Brain microvascular endothelial cell (primary cell): ENCODE data around the gene CDH23.

Experiments
- DNase-seq: peaks from one replicate; pipeline ENCODE4 v3.0.0-alpha.2; 2020
- H3K27ac ChIP-seq: fragments of 250-450 bp; sonication (Bioruptor Pico); 2 replicates; pipeline ENCODE4 v1.5.1; 2020; ENCODE audit warnings: mild to moderate bottlenecking, moderate library complexity
- H3K27me3 ChIP-seq: fragments of 250-450 bp; sonication (Bioruptor Pico); replicated peaks from 2 replicates; pipeline ENCODE4 v1.5.1; 2020; ENCODE audit warnings: mild to moderate bottlenecking
- H3K36me3 ChIP-seq: fragments of 250-450 bp; sonication (Bioruptor Pico); replicated peaks from 2 replicates; pipeline ENCODE4 v1.5.1; 2020; ENCODE audit warnings: mild to moderate bottlenecking
- H3K4me3 ChIP-seq: 2 replicates; pipeline ENCODE4 v1.5.1; 2011; ENCODE audit warnings: low read depth, mild to moderate bottlenecking, control low read depth, low read length, moderate library complexity
- in situ Hi-C: cut with HindIII; loops from 2 replicates; pipeline ENCODE4 v1.10.0; 2017; ENCODE audit warnings: low sequenced_read_pairs, low pct_ligation_motif_present
- TF ChIP-seq, protein P1 (sequence below): IDR thresholded peaks from 2 replicates; pipeline ENCODE4 v1.5.1; 2011; ENCODE audit warnings: low read depth, mild to moderate bottlenecking, moderate library complexity, low read length, control low read depth, inconsistent platforms; ENCODE audit errors: missing control alignments

The CDH23 gene

GRCh38 chr10:71717056-71717455 is 320.3 kb downstream of the CDH23 start:
- Histone ChIP-seq H3K4me3 (no peak overlapping the region), H3K36me3 (no peaks in the 10 kb centered on the region), H3K27me3 (no peaks in the 10 kb centered on the region), H3K27ac (no peak overlapping the region)
- DNase-seq = no peak
- in situ Hi-C loops = no loop called here
- TF ChIP-seq, protein P1, sequence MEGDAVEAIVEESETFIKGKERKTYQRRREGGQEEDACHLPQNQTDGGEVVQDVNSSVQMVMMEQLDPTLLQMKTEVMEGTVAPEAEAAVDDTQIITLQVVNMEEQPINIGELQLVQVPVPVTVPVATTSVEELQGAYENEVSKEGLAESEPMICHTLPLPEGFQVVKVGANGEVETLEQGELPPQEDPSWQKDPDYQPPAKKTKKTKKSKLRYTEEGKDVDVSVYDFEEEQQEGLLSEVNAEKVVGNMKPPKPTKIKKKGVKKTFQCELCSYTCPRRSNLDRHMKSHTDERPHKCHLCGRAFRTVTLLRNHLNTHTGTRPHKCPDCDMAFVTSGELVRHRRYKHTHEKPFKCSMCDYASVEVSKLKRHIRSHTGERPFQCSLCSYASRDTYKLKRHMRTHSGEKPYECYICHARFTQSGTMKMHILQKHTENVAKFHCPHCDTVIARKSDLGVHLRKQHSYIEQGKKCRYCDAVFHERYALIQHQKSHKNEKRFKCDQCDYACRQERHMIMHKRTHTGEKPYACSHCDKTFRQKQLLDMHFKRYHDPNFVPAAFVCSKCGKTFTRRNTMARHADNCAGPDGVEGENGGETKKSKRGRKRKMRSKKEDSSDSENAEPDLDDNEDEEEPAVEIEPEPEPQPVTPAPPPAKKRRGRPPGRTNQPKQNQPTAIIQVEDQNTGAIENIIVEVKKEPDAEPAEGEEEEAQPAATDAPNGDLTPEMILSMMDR = no peak

DNA sequence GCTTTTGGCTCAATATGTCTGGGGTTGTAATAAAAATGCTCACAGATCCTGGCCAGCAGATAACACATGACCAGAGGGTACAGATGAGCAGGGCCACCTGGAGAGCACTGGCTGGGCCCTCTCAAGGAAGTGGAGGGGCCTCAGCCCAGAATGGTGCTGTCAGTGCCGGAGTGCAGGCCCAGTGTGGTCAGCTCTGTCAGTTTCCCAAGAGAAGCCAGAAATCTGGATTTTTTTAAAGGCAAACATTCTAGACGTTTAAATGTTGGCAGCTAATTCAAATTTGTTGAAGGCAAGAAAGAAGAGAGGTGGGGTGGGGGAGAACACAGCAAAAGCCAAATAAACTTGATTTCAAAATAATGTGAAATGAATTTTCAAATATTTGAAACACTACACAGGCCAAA is 320.8 kb downstream of the CDH23 start:
- H3K4me3 ChIP-seq = no peak overlapping the region
- in situ Hi-C loops = no loop called here
- H3K27ac ChIP-seq = no peak overlapping the region
- TF ChIP-seq, protein P1 = no peak
- no peaks in the 10 kb centered on the region for H3K36me3 ChIP-seq
- DNase-seq = no peak
- no peaks in the 10 kb centered on the region for H3K27me3 ChIP-seq

DNA sequence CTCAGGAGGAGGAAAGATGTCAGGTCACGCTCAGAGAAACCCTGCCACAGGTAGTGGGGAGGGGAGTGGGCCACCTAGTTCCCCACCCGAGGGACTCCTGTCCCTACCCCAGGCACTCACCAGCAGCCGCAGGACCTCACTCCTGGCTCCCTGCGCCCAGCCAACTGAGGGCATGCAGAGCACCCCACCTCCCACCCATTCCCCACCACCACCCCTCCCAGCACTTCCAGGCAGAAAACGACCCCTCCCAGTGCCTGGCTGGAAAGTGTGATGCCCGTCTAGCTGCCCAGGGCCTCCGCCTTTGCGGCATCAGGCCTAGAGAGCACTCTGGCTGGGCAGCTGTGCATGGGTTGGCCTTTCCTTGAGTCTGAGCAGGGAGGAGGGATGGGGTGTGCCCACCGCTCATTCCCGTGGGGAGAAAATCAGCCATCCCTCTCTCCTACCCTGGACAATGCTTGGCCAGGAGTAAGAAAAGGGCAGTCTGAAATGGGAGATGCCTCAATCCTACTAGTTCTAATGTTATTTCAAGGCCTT is 321.5 kb downstream of the CDH23 start:
- Histone ChIP-seq H3K36me3 (no peaks in the 10 kb centered on the region), H3K27ac (no peak overlapping the region), H3K27me3 (no peaks in the 10 kb centered on the region), H3K4me3 (no peak overlapping the region)
- DNase-seq = no peak
- TF ChIP-seq, protein P1 = no peak
- in situ Hi-C loops = no loop called here

GRCh38 chr10:71719042-71719441 is 322.3 kb downstream of the CDH23 start:
- H3K4me3 ChIP-seq = no peak overlapping the region
- no peaks in the 10 kb centered on the region for H3K36me3 ChIP-seq
- no peak for DNase-seq
- H3K27ac ChIP-seq = no peak overlapping the region
- no peaks in the 10 kb centered on the region for H3K27me3 ChIP-seq
- in situ Hi-C loops = no loop called here
- TF ChIP-seq, protein P1 = no peak

DNA sequence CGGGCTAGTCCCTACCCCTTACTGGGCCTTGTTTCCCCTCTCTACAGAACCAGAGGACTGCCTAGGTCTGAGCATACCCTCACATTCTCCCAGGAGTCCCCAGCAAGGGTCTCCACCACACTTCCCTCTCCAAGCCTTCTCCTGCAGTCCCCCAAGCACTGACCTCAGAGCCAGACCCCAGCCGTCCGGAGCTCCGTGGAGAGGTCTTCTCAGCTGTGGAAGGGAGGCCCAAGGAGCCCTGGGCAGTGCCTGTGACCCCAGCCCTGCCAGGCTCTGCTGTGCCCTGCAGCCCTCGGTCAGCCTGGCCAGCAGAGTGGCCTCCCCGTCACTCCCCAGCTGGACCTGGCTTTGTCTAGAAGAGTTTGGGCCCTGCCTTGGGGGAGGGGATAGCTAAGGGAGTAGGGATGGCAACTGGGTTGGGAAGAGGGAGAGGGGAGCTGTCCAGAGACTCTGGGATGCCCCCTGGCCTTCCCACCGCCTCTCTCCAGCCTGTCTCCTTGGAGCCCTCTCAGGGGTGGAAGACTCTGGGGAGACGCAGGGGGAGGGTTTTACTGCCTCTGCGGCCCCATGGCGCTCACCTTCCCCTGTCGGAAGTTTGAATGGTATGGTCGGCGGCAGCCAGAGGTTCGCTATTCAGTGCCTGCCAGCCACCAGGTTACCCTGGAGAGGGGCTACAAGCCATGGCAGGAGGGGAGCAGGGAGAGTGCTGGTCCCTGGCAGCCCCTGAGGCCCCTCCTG is 322.9 kb downstream of the CDH23 start, which contains the start of gene C10orf105:
C10orf105 (minus strand) TSS at position 315 of the 738 bp plus-strand sequence. CDS start 3,441 bp downstream, outside the sequence.
- DNase-seq = no peak
- TF ChIP-seq, protein P1 = no peak
- Histone ChIP-seq H3K27me3 (no peaks in the 10 kb centered on the region), H3K27ac (no peak within 1 kb of the TSS), H3K36me3 (no peaks in the 10 kb centered on the region), H3K4me3 (no peak within 1 kb of the TSS)
- in situ Hi-C loops = no loop called here

DNA sequence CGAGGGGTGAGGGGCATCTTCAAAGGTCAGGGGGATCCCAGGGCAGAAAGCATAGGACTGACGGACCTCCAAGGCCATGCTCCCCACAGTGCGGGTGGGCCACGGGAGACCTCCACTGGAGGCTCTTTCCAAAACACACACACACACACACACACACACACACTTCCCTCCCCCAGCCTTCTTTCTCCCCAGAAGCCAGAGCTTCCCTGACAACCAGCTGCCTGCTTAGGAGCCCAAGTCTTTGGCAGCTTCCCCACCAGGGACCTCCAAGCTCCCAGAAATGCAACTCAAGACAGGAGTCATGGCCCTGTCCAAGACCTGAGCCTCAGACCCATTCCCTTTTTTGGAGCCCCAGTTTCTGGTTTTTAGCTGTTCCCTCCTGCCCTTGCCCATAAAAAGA is 323.6 kb downstream of the CDH23 start:
- in situ Hi-C loops = no loop called here
- TF ChIP-seq, protein P1 = no peak
- no peaks in the 10 kb centered on the region for H3K36me3 ChIP-seq

More for the DNA sequence above, 323.6 kb downstream of the CDH23 start:
- Histone ChIP-seq H3K4me3 (no peak overlapping the region), H3K27me3 (no peaks in the 10 kb centered on the region), H3K27ac (no peak overlapping the region)
- DNase-seq = no peak
